Effector memory CD8-positive, alpha-beta T cell (primary cell): Measurements from ENCODE around the gene APBA1.

ENCODE experiments used
- ATAC-seq: fragments of 150-1000 bp; cut with Tn5 transposase; replicated peaks from 2 replicates; pipeline ENCODE4 v1.10.0; 2021; ENCODE audit warnings: mild to moderate bottlenecking, moderate library complexity
- DNase-seq, 3 experiments: peaks; one replicate each; pipeline ENCODE4 v3.0.0; 2021
- H3K27ac Mint-ChIP-seq, 2 donors: one replicate each; pipeline ENCODE4 v1.8.0; 2022; ENCODE audit warnings: mild to moderate bottlenecking in 2 of 2, mixed read lengths in 2 of 2, moderate library complexity in 2 of 2
- H3K27me3 Mint-ChIP-seq, 2 donors: one replicate each; pipeline ENCODE4 v1.8.0; 2022; ENCODE audit warnings: mixed read lengths in 2 of 2
- H3K36me3 Mint-ChIP-seq: one replicate; pipeline ENCODE4 v1.8.0; 2022; ENCODE audit warnings: mild to moderate bottlenecking, moderate library complexity, mixed read lengths; ENCODE audit not compliant: insufficient read depth
- H3K4me1 Mint-ChIP-seq, 2 donors: one replicate each; pipeline ENCODE4 v1.8.0; 2022; ENCODE audit warnings: low read depth in 2 of 2, mixed read lengths in 2 of 2
- H3K4me3 Mint-ChIP-seq, 2 donors: one replicate each; pipeline ENCODE4 v1.8.0; 2022; ENCODE audit warnings: mild to moderate bottlenecking in 2 of 2, mixed read lengths in 2 of 2, moderate library complexity in 2 of 2
- H3K9me3 Mint-ChIP-seq, 2 donors: one replicate each; pipeline ENCODE4 v1.8.0; 2022; ENCODE audit warnings: mixed read lengths in 2 of 2

The APBA1 gene

DNA sequence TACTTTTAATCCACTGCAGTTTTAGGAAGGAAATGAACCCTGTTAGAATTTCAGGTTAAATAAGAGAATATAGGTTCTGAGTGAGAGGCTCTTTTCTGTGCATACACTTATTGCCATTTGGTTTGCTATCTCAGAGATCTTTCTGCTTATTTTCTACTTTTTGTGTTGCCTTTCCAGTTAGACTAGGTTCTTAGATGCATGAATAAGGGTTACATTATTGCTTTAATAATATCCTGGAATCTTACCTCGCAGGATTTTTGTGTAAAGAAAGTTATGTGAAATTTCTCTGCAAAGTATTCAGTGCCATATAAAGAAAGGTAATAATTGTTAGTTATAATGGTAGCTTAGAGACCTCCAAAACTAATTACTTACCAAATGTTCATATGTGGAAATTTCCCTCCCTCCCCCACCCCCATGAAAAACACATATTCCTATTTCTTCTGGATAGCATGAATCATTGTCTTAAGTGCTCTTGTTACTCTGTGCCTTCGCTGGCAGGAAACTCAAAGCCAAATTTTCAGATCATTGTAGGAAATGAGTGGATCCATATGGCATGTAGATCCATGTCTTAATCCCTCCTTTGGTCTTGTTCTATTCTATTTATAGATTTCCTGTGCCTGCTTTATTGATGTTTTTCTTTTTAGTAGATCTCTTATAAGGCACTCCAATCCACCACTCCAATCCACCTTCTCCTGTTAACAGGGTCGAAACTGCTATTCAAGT is 2.7 kb upstream of the APBA1 start:
- Mint-ChIP-seq H3K4me1 (peaks cover 3 to 11% of the 10 kb centered on the region in 2 donors), H3K27me3 (peaks cover 39 to 58% of the 10 kb centered on the region in 2 donors), H3K27ac (no peak overlapping the region), H3K9me3 (no peaks in the 10 kb centered on the region), H3K36me3 (peaks cover 2% of the 10 kb centered on the region), H3K4me3 (no peak overlapping the region)
- ATAC-seq (no peak), DNase-seq (no peak)

DNA sequence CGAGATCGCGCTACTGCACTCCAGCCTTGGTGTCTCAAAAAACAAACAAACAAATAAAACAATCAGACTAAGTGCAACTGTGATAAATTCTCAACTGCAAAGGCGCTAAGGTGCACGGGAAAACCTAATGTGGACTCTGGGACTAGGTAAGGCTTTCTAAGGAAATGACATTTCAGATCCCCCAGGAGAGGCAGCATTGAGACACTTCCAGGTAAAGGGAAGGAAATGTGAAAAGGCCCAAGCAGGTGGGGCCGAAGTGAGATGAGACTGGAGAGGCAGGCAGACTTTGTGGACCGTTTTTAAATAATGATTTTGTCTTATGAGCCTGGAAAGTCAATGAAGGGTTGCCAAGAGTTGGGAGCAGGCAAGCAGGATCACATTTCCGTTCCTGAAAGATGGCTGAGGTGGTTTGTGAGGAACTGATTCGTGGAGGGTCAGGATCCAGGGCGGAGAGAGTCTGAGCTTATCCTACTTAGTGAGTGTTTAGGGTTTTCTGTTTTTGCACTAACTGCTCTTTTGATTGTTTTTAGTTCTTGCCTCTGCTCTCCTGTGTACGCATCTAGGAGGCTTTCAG is 2.0 kb upstream of the APBA1 start:
- Mint-ChIP-seq H3K4me1 (peaks cover 3 to 11% of the 10 kb centered on the region in 2 donors), H3K9me3 (no peaks in the 10 kb centered on the region), H3K36me3 (peaks cover 2% of the 10 kb centered on the region), H3K4me3 (no peak overlapping the region), H3K27ac (no peak overlapping the region), H3K27me3 (peaks cover 37 to 54% of the 10 kb centered on the region in 2 donors)
- no peak for DNase-seq
- ATAC-seq: no peak

DNA sequence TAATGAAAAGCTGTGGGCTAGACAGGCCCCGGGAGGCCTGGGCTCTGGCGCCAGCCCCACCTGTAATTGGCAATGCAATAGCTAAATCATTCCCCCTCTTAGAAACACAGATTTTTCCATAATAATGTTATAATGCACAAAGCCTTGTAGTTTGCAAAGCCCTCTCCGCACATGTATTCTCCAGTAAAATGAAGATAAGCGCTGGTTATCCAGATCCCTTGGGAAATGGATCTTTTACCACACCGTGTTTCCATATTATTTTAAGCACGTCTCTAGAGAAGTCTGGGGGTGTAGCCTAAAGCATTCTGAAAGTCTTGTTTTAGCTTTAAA is 1.1 kb upstream of the APBA1 start:
- peak overlapping the region; percentile 80 to 83 for H3K4me3 Mint-ChIP-seq

DNA sequence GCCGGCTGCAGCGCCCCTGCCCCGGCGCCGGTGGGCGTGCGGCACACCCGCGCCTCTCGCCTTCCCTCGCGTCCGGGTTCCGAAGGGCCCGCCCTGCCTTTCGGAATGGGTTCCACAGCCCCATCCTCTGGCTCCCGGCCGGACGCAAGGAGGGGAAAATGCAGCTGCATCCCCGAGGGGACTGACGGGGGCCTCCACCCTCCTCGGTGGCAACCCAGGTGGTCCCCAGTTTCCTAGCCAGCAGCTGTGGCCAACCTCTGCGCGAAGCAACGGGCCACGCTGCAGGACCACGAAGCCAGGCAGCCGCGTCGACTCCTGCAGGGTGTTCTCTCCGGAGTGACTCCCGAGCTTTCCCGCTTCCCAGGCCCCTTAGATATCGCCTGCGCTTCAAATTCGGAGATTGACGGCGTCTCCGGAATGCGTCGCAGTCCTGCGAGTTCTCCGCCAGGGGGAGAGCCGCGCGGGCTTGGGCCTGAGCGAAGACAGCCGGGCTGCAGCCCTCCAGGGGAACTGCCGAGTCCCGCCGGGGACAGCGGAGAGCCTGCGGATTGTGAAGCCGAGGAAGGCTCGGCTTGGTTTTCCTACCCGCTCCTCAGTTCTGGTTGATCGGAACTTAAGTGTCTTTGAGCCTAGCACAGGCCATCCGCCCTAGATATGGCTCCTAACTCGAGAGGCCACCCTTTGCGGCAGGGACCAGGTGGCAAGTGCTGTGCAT is 582 bp upstream of the APBA1 start:
- Mint-ChIP-seq H3K4me3 (peak overlapping the region; percentile 80 to 83), H3K9me3 (no peaks in the 10 kb centered on the region), H3K36me3 (peaks cover 2% of the 10 kb centered on the region), H3K27ac (no peak overlapping the region), H3K27me3 (peaks cover 28 to 46% of the 10 kb centered on the region in 2 donors), H3K4me1 (peaks cover 3 to 11% of the 10 kb centered on the region in 2 donors)
- ATAC-seq (peak; percentile 82), DNase-seq (peak; percentile 37 to 55 (median 54))

More for the DNA sequence above, 1.1 kb upstream of the APBA1 start:
- Mint-ChIP-seq H3K9me3 (no peaks in the 10 kb centered on the region), H3K27ac (no peak overlapping the region), H3K4me1 (peaks cover 3 to 11% of the 10 kb centered on the region in 2 donors), H3K27me3 (peaks cover 28 to 46% of the 10 kb centered on the region in 2 donors), H3K36me3 (peaks cover 2% of the 10 kb centered on the region)
- DNase-seq (no peak), ATAC-seq (no peak)

DNA sequence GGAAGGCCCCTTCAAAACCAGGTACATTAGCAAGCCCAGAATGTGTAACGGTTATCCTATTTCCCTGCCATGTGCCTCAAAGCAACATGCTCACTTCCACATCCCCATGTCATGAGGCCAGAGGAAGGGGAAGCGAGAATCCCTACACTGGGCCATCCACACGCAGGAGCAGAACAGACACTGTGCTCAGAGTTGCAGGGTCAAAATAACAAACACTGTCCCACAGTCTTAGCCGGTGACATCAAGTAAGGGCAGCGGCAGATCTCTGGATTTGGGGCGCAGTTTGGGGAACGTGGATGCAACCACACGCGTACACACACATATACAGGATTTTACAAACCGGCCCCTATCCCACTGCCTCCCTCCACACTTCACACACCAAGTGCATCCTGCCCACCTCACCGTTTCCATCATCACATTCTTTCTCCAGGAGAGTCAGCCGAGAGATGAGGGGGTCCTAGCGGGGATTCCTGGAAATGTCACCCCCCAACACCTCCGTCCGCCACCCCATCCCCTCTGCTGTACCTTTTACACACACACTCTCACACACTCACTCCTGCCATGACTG is 776 bp downstream of the APBA1 start:
- Mint-ChIP-seq H3K36me3 (peaks cover 2% of the 10 kb centered on the region), H3K9me3 (no peaks in the 10 kb centered on the region), H3K27me3 (peaks cover 28 to 46% of the 10 kb centered on the region in 2 donors), H3K4me3 (peak overlapping the region; percentile 55 to 61), H3K27ac (no peak overlapping the region), H3K4me1 (peaks cover 3 to 11% of the 10 kb centered on the region in 2 donors)
- DNase-seq (no peak), ATAC-seq (no peak)

DNA sequence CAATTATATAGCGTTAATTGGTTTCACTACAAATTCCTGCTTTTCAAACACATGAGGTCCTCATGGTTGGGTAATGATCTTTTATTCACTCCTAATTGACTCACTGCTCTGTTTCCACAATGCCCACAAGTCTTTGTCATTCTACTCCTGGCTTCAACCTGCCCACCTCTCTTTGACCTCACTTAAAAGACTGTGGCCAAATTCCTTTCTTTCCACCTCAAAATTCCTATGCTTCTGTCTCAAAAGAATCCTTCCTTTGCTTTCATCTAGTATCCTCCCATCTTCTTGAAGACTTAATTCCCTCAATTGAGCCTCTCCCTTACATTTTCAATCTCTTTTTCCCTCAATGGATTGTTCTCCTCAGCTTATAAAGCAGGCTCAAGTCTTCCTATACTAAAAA is 4.9 kb downstream of the APBA1 start:
- H3K27ac Mint-ChIP-seq: no peak overlapping the region
- no peak for DNase-seq

DNA sequence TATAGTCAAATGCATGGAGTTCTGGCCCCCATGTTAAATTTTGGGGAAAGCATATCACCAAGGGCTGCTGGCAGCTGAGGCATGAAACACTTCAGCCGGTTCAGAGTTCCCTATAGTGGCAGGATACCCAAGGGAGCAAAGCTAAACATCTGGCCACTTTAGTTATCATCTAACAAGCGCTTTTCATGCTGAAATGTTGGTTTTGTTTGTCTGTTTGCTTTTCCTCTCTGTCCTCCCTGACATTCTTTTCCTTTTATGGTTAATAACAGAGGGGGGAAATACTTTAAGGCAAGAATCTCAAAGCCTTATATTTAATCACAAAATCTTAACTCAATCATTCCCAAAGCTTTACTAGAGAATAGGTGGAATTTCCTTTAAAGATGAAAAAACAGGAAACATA is 11.9 kb downstream of the APBA1 start:
- no peak overlapping the region for H3K4me3 Mint-ChIP-seq
- no peak for DNase-seq
- H3K27me3 Mint-ChIP-seq: peaks cover 40 to 41% of the 10 kb centered on the region in 2 donors
- H3K9me3 Mint-ChIP-seq: peaks cover 0 to 2% of the 10 kb centered on the region in 2 donors
- H3K27ac Mint-ChIP-seq: no peak overlapping the region
- no peaks in the 10 kb centered on the region for H3K4me1 Mint-ChIP-seq
- H3K36me3 Mint-ChIP-seq: no peaks in the 10 kb centered on the region
- no peak for ATAC-seq

More for the DNA sequence above, 4.9 kb downstream of the APBA1 start:
- Mint-ChIP-seq H3K27me3 (peaks cover 17 to 19% of the 10 kb centered on the region in 2 donors), H3K4me1 (peaks cover 0 to 6% of the 10 kb centered on the region in 2 donors), H3K4me3 (no peak overlapping the region), H3K36me3 (no peaks in the 10 kb centered on the region), H3K9me3 (no peaks in the 10 kb centered on the region)
- ATAC-seq: no peak

DNA sequence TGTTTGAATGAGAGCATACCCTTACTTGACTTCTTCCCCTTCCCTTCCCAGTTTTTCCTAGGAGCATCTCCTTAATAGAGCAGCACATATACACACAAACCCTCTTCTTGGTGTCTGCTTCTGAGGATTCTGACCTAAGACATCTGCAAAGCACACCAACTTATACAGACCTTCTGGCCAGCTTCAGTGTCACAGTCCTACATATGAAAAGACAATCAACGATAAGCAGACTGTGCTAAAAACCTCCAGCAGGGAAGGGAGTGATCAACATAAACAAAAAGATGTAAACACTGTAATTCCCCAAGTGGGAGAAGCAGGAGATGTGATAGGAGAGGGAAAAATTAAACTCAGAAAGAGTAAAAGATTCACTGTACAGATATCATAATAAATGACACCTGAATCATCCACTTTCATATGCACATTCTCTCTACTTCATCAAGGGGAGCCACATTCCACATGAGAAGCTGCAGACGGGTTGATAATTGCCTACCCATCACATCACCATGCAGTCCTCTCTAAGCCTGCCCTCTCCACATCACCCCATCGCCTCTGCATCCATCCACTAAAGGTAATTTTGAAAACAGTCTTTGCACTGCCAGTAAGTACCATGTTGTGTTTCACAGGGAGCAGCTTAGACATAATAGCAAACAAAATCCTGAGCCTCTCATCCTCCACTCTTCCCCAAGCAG is 13.0 kb downstream of the APBA1 start:
- DNase-seq (no peak), ATAC-seq (no peak)
- H3K27me3 Mint-ChIP-seq: peaks cover 40 to 41% of the 10 kb centered on the region in 2 donors
- H3K4me3 Mint-ChIP-seq: no peak overlapping the region
- H3K9me3 Mint-ChIP-seq: peaks cover 0 to 2% of the 10 kb centered on the region in 2 donors
- no peaks in the 10 kb centered on the region for H3K36me3 Mint-ChIP-seq
- no peaks in the 10 kb centered on the region for H3K4me1 Mint-ChIP-seq
- no peak overlapping the region for H3K27ac Mint-ChIP-seq

DNA sequence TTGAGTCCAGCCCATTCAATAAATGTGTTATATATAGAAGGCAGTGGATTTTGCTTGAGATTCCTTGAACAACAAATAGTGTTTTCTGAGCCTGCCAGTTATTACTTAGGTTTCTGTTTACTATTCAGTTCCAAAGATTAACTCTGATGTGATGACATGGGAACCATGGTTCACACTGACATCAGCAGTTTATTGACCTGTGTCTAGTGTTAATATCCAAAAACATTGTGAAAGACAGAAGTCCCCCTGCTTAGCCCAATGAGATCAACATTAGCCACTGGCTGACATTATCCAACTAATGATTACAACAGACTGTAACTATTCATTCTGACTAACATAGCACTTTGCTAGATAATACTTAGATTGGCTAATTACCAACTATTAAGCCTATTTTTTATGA is 14.9 kb downstream of the APBA1 start:
- peaks cover 39 to 42% of the 10 kb centered on the region in 2 donors for H3K27me3 Mint-ChIP-seq
- no peak for DNase-seq
- H3K27ac Mint-ChIP-seq: no peak overlapping the region
- H3K4me1 Mint-ChIP-seq: no peaks in the 10 kb centered on the region
- H3K9me3 Mint-ChIP-seq: peaks cover 0 to 2% of the 10 kb centered on the region in 2 donors
- H3K4me3 Mint-ChIP-seq: no peak overlapping the region
- no peak for ATAC-seq
- H3K36me3 Mint-ChIP-seq: no peaks in the 10 kb centered on the region

DNA sequence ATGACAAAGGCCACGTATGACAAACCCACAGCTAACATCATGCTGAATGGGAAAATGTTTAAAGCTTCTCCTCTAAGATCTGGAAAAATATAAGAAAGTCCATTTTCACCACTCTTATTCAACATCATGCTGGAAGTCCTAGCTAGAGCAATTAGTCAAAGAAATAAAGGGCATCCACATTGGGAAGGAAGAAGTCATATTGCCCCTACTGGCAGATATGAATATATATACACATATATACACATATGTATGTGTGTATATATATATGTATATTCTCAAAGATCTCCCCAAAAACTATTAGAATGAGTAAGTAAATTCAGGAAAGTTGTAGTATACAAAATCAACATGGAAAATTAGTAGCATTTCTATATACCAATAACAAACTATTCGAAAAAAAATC is 17.1 kb downstream of the APBA1 start:
- ATAC-seq (no peak), DNase-seq (no peak)
- H3K4me1 Mint-ChIP-seq: no peaks in the 10 kb centered on the region
- peaks cover 23 to 25% of the 10 kb centered on the region in 2 donors for H3K27me3 Mint-ChIP-seq
- no peaks in the 10 kb centered on the region for H3K36me3 Mint-ChIP-seq
- H3K9me3 Mint-ChIP-seq: peaks cover 0 to 2% of the 10 kb centered on the region in 2 donors
- H3K4me3 Mint-ChIP-seq: no peak overlapping the region
- no peak overlapping the region for H3K27ac Mint-ChIP-seq

DNA sequence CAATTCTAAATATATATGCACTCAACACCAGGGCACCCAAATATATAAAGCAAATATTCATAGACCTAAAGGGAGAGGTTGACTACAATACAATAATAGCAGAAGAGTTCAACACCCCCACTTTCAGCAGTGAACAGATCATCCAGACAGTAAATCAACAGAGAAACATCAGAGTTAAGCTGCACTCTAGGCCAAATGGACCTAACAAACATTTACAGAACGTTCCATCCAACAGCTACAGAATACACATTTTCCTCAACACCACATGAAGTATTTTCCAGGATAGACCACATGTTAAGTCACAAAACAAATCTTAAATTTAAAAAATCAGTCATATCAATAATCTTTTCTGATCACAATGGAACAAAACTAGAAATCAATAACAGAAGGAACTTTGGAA is 18.9 kb downstream of the APBA1 start:
- no peak overlapping the region for H3K4me3 Mint-ChIP-seq

DNA sequence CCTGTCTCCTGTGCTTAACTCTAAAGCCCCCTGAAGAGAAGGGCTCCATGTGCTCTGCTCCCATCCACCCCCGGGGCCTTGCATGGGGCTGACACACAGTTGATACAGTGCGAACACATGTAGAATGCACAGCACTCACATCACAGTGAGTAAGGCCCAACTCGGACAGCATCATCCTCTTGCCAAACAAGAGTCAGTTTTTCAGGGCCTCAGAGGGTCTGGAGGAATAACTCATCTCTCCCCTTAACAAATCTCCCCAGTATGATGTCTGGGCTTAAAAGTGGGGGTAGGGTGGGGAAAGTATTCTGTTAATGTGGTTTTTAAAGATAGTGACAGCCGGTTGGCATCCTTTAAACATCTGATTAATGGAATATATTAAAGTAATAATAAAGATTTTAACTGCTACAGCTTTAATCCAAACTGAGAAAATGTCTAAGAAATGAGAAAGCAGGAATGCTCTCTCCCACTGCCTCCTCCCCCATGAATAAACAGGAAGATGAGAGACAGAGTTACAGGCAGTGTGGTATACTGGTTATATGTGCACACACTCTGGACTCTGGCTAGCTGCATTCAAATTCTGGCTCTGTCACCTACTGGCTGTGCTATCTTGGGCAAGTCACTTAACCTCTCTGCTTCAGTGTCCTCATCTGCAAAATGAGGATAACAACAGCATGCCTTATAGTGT is 22.5 kb downstream of the APBA1 start:
- Mint-ChIP-seq H3K27me3 (peaks cover 26 to 35% of the 10 kb centered on the region in 2 donors), H3K27ac (no peak overlapping the region), H3K9me3 (no peaks in the 10 kb centered on the region), H3K4me1 (no peaks in the 10 kb centered on the region), H3K4me3 (no peak overlapping the region), H3K36me3 (no peaks in the 10 kb centered on the region)
- ATAC-seq (no peak), DNase-seq (no peak)

More for the DNA sequence above, 18.9 kb downstream of the APBA1 start:
- no peak for DNase-seq
- H3K27me3 Mint-ChIP-seq: peaks cover 17 to 24% of the 10 kb centered on the region in 2 donors
- ATAC-seq: no peak
- peaks cover 0 to 1% of the 10 kb centered on the region in 2 donors for H3K9me3 Mint-ChIP-seq
- H3K27ac Mint-ChIP-seq: no peak overlapping the region
- no peaks in the 10 kb centered on the region for H3K36me3 Mint-ChIP-seq
- no peaks in the 10 kb centered on the region for H3K4me1 Mint-ChIP-seq

DNA sequence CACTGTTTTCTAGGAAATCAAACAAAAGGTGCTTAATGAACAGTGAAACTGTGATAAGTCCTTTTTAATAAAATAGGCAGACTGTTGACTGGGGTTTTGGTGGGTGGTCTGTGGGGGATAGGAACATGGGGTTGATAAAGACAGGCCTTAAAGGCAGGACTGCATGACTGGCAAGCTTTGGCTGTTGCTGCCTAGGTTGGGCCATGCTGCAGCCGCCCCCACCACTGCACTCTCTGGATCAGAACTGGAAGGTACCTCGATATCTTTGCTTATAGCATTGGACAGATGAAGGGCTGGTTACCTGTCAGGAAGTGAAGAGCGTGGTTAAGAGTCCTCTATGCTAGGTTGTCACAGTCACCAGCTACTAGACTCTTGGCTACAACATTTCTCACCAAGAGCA is 24.4 kb downstream of the APBA1 start:
- no peak overlapping the region for H3K4me3 Mint-ChIP-seq
- DNase-seq (no peak), ATAC-seq (no peak)
- no peaks in the 10 kb centered on the region for H3K9me3 Mint-ChIP-seq
- peaks cover 35% of the 10 kb centered on the region in 2 donors for H3K27me3 Mint-ChIP-seq
- no peaks in the 10 kb centered on the region for H3K36me3 Mint-ChIP-seq
- H3K4me1 Mint-ChIP-seq: no peaks in the 10 kb centered on the region
- H3K27ac Mint-ChIP-seq: no peak overlapping the region
